Cardiac muscle cell (in vitro differentiated cells and primary cell): ENCODE measurements around the gene YWHAQ. TPM values are rescaled to one million over a fixed set of nuclear protein-coding genes. Genes with fewer than 3 reads are reported as not detected.
"Not testable (repeated sequence)": the region's sequence is repeated elsewhere in the genome, so short reads cannot be mapped to it uniquely, and the experiment has no call there.

Experiments used
- DNase-seq, 2 donors: peaks; one replicate each; pipeline versions ENCODE4 v3.0.0 to v3.0.0-alpha.2; 2010 to 2017; ENCODE audit warnings: low read depth in 1 of 2, low spot score in 1 of 2
- H3K27ac ChIP-seq: fragments of 200-600 bp; sonication (generic); 2 replicates; pipeline ENCODE4 v1.5.1; 2016
- H3K27me3 ChIP-seq: fragments of 200-600 bp; sonication (generic); 2 replicates; pipeline ENCODE4 v1.6.0; 2016; ENCODE audit warnings: control low read depth
- H3K36me3 ChIP-seq: fragments of 200-600 bp; sonication (generic); 2 replicates; pipeline ENCODE4 v1.5.1; 2016; ENCODE audit warnings: control low read depth
- H3K4me1 ChIP-seq: fragments of 200-600 bp; sonication (generic); 2 replicates; pipeline ENCODE4 v1.8.1; 2017; ENCODE audit warnings: low read depth, mild to moderate bottlenecking, mixed run types
- H3K4me3 ChIP-seq: fragments of 200-600 bp; sonication (generic); 2 replicates; pipeline ENCODE4 v1.5.1; 2016; ENCODE audit warnings: mild to moderate bottlenecking
- H3K9me3 ChIP-seq: fragments of 200-600 bp; sonication (generic); 2 replicates; pipeline ENCODE4 v1.5.1; 2017; ENCODE audit warnings: low read depth, mild to moderate bottlenecking, control low read depth
- CTCF ChIP-seq: IDR thresholded peaks from 2 replicates; pipeline ENCODE4 v1.5.1; 2012; ENCODE audit warnings: low read depth, mild to moderate bottlenecking, low read length
- polyA plus RNA-seq: library from polyadenylated mRNA; unstranded; fragments of >200 nt; fragmentation: Nextera tagmentation; extraction: Ambion mirVana; gene quantifications from 2 replicates; pipeline ENCODE4 v1.2.1, GENCODE V29; 2016
- total RNA-seq: library from RNA; depleted of rRNA; stranded (reverse); fragments of >200 nt; gene quantifications from 2 replicates; pipeline ENCODE4 v1.2.3, GENCODE V29; 2016

The YWHAQ gene
- total and polyA plus RNA-seq, 2 experiments from 2014 or later = 240 to 455 TPM

DNA sequence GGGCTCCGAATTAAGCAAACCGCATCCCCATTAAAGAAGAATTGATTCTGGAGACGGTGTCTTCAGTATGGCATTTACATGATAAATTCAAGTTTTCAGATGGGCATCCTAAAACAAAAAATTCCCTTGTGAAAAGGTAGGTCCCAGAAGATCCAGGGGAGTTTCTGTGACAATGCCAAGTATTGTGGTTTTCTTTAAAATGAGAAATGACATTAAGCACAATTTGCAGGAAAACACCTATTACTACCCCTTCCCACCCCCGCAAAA lies 689 bp upstream of the YWHAQ start:
- H3K27me3 ChIP-seq = no peaks in the 10 kb centered on the region
- H3K4me1 ChIP-seq = peaks cover 35% of the 10 kb centered on the region
- peaks cover 16% of the 10 kb centered on the region for H3K36me3 ChIP-seq
- no peak for TF ChIP-seq CTCF
- peak overlapping the region; percentile 17 for H3K27ac ChIP-seq
- DNase-seq = no peak
- H3K9me3 ChIP-seq = no peaks in the 10 kb centered on the region
- H3K4me3 ChIP-seq = peak overlapping the region; percentile 14

DNA sequence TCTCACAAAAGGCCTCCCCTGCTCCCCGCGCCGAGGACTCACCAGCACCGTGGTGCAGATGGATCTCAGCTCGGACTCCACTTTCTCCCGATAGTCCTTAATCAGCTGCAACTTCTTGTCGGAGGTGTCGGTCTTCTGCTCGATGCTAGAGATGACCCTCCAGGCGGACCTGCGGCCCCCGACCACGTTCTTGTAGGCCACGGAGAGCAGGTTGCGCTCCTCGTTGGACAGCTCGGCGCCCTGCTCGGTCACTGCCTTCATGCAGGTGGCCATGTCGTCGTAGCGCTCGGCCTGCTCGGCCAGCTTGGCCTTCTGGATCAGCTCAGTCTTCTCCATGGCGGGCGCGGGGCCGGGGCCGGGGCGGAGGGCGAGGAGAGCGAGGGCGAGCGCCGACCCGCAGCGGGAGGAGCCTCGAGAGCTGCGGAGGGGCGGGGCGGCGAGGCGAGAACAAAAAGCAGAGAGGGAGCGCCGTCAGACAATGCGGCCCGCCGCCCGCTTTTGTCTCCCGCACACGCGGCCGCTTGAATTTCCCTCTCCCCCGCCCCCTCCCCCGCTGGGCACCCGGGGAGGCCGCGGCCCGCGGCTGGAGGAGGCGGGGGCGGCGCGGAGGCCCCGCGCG lies 571 bp downstream of the YWHAQ start:
- DNase-seq = peak; percentile 78 to 87
- no peaks in the 10 kb centered on the region for H3K9me3 ChIP-seq
- no peak for TF ChIP-seq CTCF
- peaks cover 16% of the 10 kb centered on the region for H3K36me3 ChIP-seq
- no peaks in the 10 kb centered on the region for H3K27me3 ChIP-seq
- peak overlapping the region; percentile 83 for H3K4me3 ChIP-seq
- H3K4me1 ChIP-seq = peaks cover 35% of the 10 kb centered on the region
- H3K27ac ChIP-seq = peak overlapping the region; percentile 96

- peak in 1 of 2 donors; percentile 34 for DNase-seq
- Histone ChIP-seq H3K36me3 (peaks cover 16% of the 10 kb centered on the region), H3K4me1 (peaks cover 35% of the 10 kb centered on the region), H3K4me3 (peak overlapping the region; percentile 83), H3K9me3 (no peaks in the 10 kb centered on the region), H3K27me3 (no peaks in the 10 kb centered on the region), H3K27ac (peak overlapping the region; percentile 96)
- TF ChIP-seq CTCF = no peak
These were observed 1.3 kb downstream of the YWHAQ start for GRCh38 chr2:9629222-9630116.

- H3K36me3 ChIP-seq = peaks cover 23% of the 10 kb centered on the region
- H3K27ac ChIP-seq = no peak overlapping the region
- H3K4me3 ChIP-seq = no peak overlapping the region
- no peak for TF ChIP-seq CTCF
- no peaks in the 10 kb centered on the region for H3K9me3 ChIP-seq
- H3K4me1 ChIP-seq = peaks cover 27% of the 10 kb centered on the region
- no peaks in the 10 kb centered on the region for H3K27me3 ChIP-seq
- no peak for DNase-seq
These were observed 3.5 kb downstream of the YWHAQ start for GRCh38 chr2:9627310-9627709.

GRCh38 chr2:9623151-9623550 lies 7.6 kb downstream of the YWHAQ start:
- H3K4me1 ChIP-seq = peaks cover 29% of the 10 kb centered on the region
- H3K4me3 ChIP-seq = no peak overlapping the region
- no peak for DNase-seq
- TF ChIP-seq CTCF = no peak
- peak overlapping the region; percentile 1 for H3K27ac ChIP-seq
- H3K9me3 ChIP-seq = no peaks in the 10 kb centered on the region
- H3K36me3 ChIP-seq = peaks cover 17% of the 10 kb centered on the region
- H3K27me3 ChIP-seq = no peaks in the 10 kb centered on the region

DNA sequence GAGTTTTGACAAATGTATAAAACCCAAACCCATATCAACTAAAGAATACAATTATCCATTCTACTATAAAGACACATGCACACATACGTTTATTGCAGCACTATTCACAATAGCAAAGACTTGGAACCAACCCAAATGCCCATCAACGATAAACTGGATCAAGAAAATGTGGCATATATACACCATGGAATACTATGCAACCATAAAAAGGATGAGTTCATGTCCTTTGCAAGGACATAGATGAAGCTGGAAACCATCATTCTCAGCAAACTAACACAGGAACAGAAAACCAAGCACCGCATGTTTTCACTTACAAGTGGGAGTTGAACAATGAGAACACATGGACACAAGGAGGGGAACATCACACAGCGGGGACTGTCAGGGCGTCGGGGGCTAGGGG lies 9.1 kb downstream of the YWHAQ start:
- not testable (repeated sequence) for H3K9me3 ChIP-seq, H3K27ac ChIP-seq, DNase-seq, H3K36me3 ChIP-seq, H3K27me3 ChIP-seq, H3K4me3 ChIP-seq
- H3K4me1 ChIP-seq = peaks cover 16% of the 10 kb centered on the region
